Measurements from ENCODE around the gene TRAK2. TPM values are rescaled to one million over a fixed set of nuclear protein-coding genes. Genes with fewer than 3 reads are reported as not detected.

The TRAK2 gene
- total and polyA plus RNA-seq, 2 of the 13 experiments (the other 11 are each of a cell fraction or from before 2014, with no cell fraction given) = 7.7 to 21.0 TPM

GRCh38 chr2:201360256-201360655 is 91.0 kb downstream of the TRAK2 start:
- no peaks in the 10 kb centered on the region for H3K27me3 ChIP-seq (ENCODE audit: control insufficient read depth in 1 of 2, insufficient read depth in 2 of 2, low read length in 2 of 2)
- no peak for ATAC-seq
- no peak overlapping the region for H2AFZ ChIP-seq (ENCODE audit: low read length)
- H3K36me3 ChIP-seq (replicated peaks in 1 of 2; ENCODE audit: control insufficient read depth in 1 of 2, insufficient read depth in 2 of 2, low read length in 2 of 2) = no peaks in the 10 kb centered on the region
- H3K9ac ChIP-seq (ENCODE audit: insufficient read depth, low read depth, low read length) = no peak overlapping the region
- intact Hi-C loops (cut with micrococcal nuclease; ENCODE audit: unreplicated experiment) (no loop called here), in situ Hi-C loops (cut with HindIII; ENCODE audit: extremely low pct_ligation_motif_present, low pct_unique_long_range_greater_than_20kb) (loop anchor here (5.0 kb wide), 1 partner anchor 118 kb away; no protein-coding TSS in a partner anchor)
- H3K4me2 ChIP-seq (ENCODE audit: low read depth, low read length) = no peak overlapping the region
- no peaks in the 10 kb centered on the region for H4K20me1 ChIP-seq (ENCODE audit: insufficient read depth, low read length)
- BruUV-seq (replicated peaks) = no TSS peak
- FAIRE-seq = no peak
- 33% methylated on average over 4 of the region's 4 CpGs for WGBS (ENCODE audit: low lambda C conversion rate)
- H3K9me3 ChIP-seq (ENCODE audit: low read length) = peaks cover 16% of the 10 kb centered on the region
- H3K4me1 ChIP-seq (ENCODE audit: insufficient read depth, low read length) = peaks cover 9% of the 10 kb centered on the region
- DNase-seq (ENCODE audit: low spot score) = no peak
- H3K4me3 ChIP-seq (replicated peaks in 1 of 3; ENCODE audit: insufficient read depth in 1 of 3, low read depth in 2 of 3, low read length in 3 of 3) = no peak overlapping the region
- no peaks in the 10 kb centered on the region for H3K79me2 ChIP-seq (ENCODE audit: insufficient read depth, low read length)
- TF ChIP-seq SIX1 (CRISPR knock-in tag; IDR thresholded peaks at IDR 0.05; ENCODE audit: borderline replicate concordance) (no peak), CERS6 (CRISPR knock-in tag; IDR thresholded peaks at IDR 0.05) (no peak)
- H3K27ac ChIP-seq (ENCODE audit: extremely low read length, insufficient read depth, low read length) = no peak overlapping the region
- ChIA-PET CTCF (ENCODE audit: low intra/inter-chr PET ratio, low total read pairs) (no interaction called here), POLR2A (no interaction called here)

GRCh38 chr2:201358684-201359083 is 92.6 kb downstream of the TRAK2 start:
- TF ChIP-seq HOXA5 (CRISPR knock-in tag; IDR thresholded peaks at IDR 0.05) (no peak), LRRFIP1 (CRISPR knock-in tag; conservative IDR thresholded peaks at IDR 0.05) (no peak), DPF2 (CRISPR knock-in tag; IDR thresholded peaks at IDR 0.05; ENCODE audit: borderline replicate concordance, low read depth) (no peak), GMEB2 (CRISPR knock-in tag; IDR thresholded peaks at IDR 0.05; ENCODE audit: low read depth) (no peak)
- H3K4me2 ChIP-seq (ENCODE audit: low read depth, low read length) = no peak overlapping the region
- no TSS peak for BruUV-seq (replicated peaks)
- H3K4me3 ChIP-seq (replicated peaks in 1 of 3; ENCODE audit: insufficient read depth in 1 of 3, low read depth in 2 of 3, low read length in 3 of 3) = no peak overlapping the region
- no peak for DNase-seq (ENCODE audit: low spot score)
- CTCF ChIA-PET (ENCODE audit: low intra/inter-chr PET ratio, low total read pairs) = no interaction called here
- intact Hi-C loops (cut with micrococcal nuclease; ENCODE audit: unreplicated experiment) = no loop called here
- no peak overlapping the region for H3K27ac ChIP-seq (ENCODE audit: extremely low read length, insufficient read depth, low read length)
- no peak for ATAC-seq
- no peak overlapping the region for H2AFZ ChIP-seq (ENCODE audit: low read length)
- WGBS (ENCODE audit: low lambda C conversion rate) = 93% methylated on average over 7 of the region's 7 CpGs
- H3K9me3 ChIP-seq (ENCODE audit: low read length) = peaks cover 14% of the 10 kb centered on the region
- FAIRE-seq = no peak
- no peaks in the 10 kb centered on the region for H3K36me3 ChIP-seq (replicated peaks in 1 of 2; ENCODE audit: control insufficient read depth in 1 of 2, insufficient read depth in 2 of 2, low read length in 2 of 2)
- no peaks in the 10 kb centered on the region for H3K27me3 ChIP-seq (ENCODE audit: control insufficient read depth in 1 of 2, insufficient read depth in 2 of 2, low read length in 2 of 2)
- in situ Hi-C loops (cut with HindIII; ENCODE audit: extremely low pct_ligation_motif_present, low pct_unique_long_range_greater_than_20kb) = no loop called here
- no peaks in the 10 kb centered on the region for H4K20me1 ChIP-seq (ENCODE audit: insufficient read depth, low read length)
- H3K79me2 ChIP-seq (ENCODE audit: insufficient read depth, low read length) = no peaks in the 10 kb centered on the region
- POLR2A ChIA-PET = no interaction called here
- peaks cover 9% of the 10 kb centered on the region for H3K4me1 ChIP-seq (ENCODE audit: insufficient read depth, low read length)
- H3K9ac ChIP-seq (ENCODE audit: insufficient read depth, low read depth, low read length) = no peak overlapping the region

Data from HepG2 (cell line).